SU-DHL-6 (cell line): Measurements from ENCODE around the gene ZNF414.
"Not testable (repeated sequence)": the region's sequence is repeated elsewhere in the genome, so short reads cannot be mapped to it uniquely, and the experiment has no call there.

Experiments
- H2AFZ ChIP-seq: fragments of 200-600 bp; sonication (generic); 2 replicates; pipeline ENCODE4 v1.6.1; 2014; ENCODE audit warnings: low read depth, mild to moderate bottlenecking, moderate library complexity, mixed read lengths, antibody characterized with exemption, low read length; ENCODE audit not compliant: severe bottlenecking
- H3F3A ChIP-seq: fragments of 200-600 bp; shearing (Covaris generic); 2 replicates; pipeline ENCODE4 v1.6.0; 2016; ENCODE audit warnings: antibody characterized with exemption, mild to moderate bottlenecking; ENCODE audit not compliant: insufficient read depth
- H3K27ac ChIP-seq: fragments of 200-600 bp; sonication (generic); 2 replicates; pipeline ENCODE4 v1.5.1; 2016; ENCODE audit warnings: low read depth, mild to moderate bottlenecking, low read length, moderate library complexity, mixed read lengths
- H3K27me3 ChIP-seq: fragments of 200-600 bp; sonication (generic), shearing (Covaris generic); 2 replicates; pipeline ENCODE4 v1.6.0; 2014; ENCODE audit warnings: mild to moderate bottlenecking, low read length
- H3K36me3 ChIP-seq: fragments of 200-600 bp; sonication (generic); 2 replicates; pipeline ENCODE4 v1.6.1; 2014; ENCODE audit warnings: mild to moderate bottlenecking, low read length, mixed read lengths
- H3K4me2 ChIP-seq: fragments of 300-600, 200-600 bp; shearing (Covaris generic), sonication (generic); 2 replicates; pipeline ENCODE4 v1.6.0; 2014; ENCODE audit warnings: low read length, low read depth, mild to moderate bottlenecking; ENCODE audit not compliant: poor library complexity, severe bottlenecking
- H3K4me3 ChIP-seq: fragments of 200-600 bp; sonication (generic); 2 replicates; pipeline ENCODE4 v1.5.1; 2014; ENCODE audit warnings: antibody characterized with exemption, low read length, mild to moderate bottlenecking, mixed read lengths; ENCODE audit not compliant: insufficient read depth, poor library complexity, severe bottlenecking
- H3K79me2 ChIP-seq: fragments of 200-600 bp; sonication (generic); 2 replicates; pipeline ENCODE4 v1.6.1; 2014; ENCODE audit warnings: mild to moderate bottlenecking, low read length, moderate library complexity; ENCODE audit not compliant: insufficient read depth
- H3K9ac ChIP-seq: fragments of 200-600 bp; sonication (generic); 2 replicates; pipeline ENCODE4 v1.7.0; 2014; ENCODE audit warnings: mild to moderate bottlenecking, low read length
- H3K9me2 ChIP-seq: fragments of 200-600 bp; sonication (generic); replicated peaks from 2 replicates; pipeline ENCODE4 v1.6.1; 2014; ENCODE audit warnings: low read length; ENCODE audit not compliant: insufficient read depth
- H3K9me3 ChIP-seq: fragments of 200-600 bp; sonication (generic); 2 replicates; pipeline ENCODE4 v1.6.1; 2014; ENCODE audit warnings: low read length, mixed read lengths; ENCODE audit not compliant: insufficient read depth
- H4K20me1 ChIP-seq: fragments of 200-600 bp; sonication (generic); 2 replicates; pipeline ENCODE4 v1.6.1; 2014; ENCODE audit warnings: low read depth, mild to moderate bottlenecking, antibody characterized with exemption, low read length, moderate library complexity, mixed read lengths
- CTCF ChIP-seq: fragments of 200-600 bp; sonication (generic); IDR thresholded peaks from one replicate; pipeline ENCODE4 v1.5.1; 2017; ENCODE audit warnings: antibody characterized with exemption, mild to moderate bottlenecking, low read length, moderate library complexity; ENCODE audit not compliant: insufficient read depth, poor library complexity, severe bottlenecking
- EZH2phosphoT487 ChIP-seq: fragments of 200-600 bp; sonication (generic), shearing (Covaris generic); conservative IDR thresholded peaks from 2 replicates; pipeline ENCODE4 v1.6.1; 2018; ENCODE audit warnings: mild to moderate bottlenecking, antibody characterized with exemption, low read length, moderate library complexity, mixed read lengths

ZNF414 gene

GRCh38 chr19:8518536-8518935 is 4.6 kb upstream of the ZNF414 start:
- no peak overlapping the region for H3K4me3 ChIP-seq
- no peaks in the 10 kb centered on the region for H3F3A ChIP-seq
- no peaks in the 10 kb centered on the region for H4K20me1 ChIP-seq
- no peaks in the 10 kb centered on the region for H3K36me3 ChIP-seq
- no peaks in the 10 kb centered on the region for H3K9me3 ChIP-seq
- no peak overlapping the region for H3K27ac ChIP-seq
- no peak overlapping the region for H2AFZ ChIP-seq
- H3K4me2 ChIP-seq, result no peak overlapping the region
- no peaks in the 10 kb centered on the region for H3K27me3 ChIP-seq
- TF ChIP-seq CTCF, result no peak
- no peak overlapping the region for H3K9ac ChIP-seq
- no peaks in the 10 kb centered on the region for H3K79me2 ChIP-seq
- H3K9me2 ChIP-seq, result no peaks in the 10 kb centered on the region

GRCh38 chr19:8517551-8518442 is 3.8 kb upstream of the ZNF414 start:
- peaks cover 4% of the 10 kb centered on the region; the same call in 1 of the 2 replicates for H3K79me2 ChIP-seq
- H3F3A ChIP-seq, result no peaks in the 10 kb centered on the region
- no peaks in the 10 kb centered on the region for H3K9me2 ChIP-seq
- no peak overlapping the region for H3K4me3 ChIP-seq
- H2AFZ ChIP-seq, result no peak overlapping the region
- H4K20me1 ChIP-seq, result no peaks in the 10 kb centered on the region
- no peaks in the 10 kb centered on the region for H3K9me3 ChIP-seq
- no peaks in the 10 kb centered on the region for H3K27me3 ChIP-seq
- no peak overlapping the region for H3K27ac ChIP-seq
- TF ChIP-seq CTCF (no peak), EZH2phosphoT487 (no peak)
- H3K4me2 ChIP-seq, result no peak overlapping the region
- H3K9ac ChIP-seq, result no peak overlapping the region
- no peaks in the 10 kb centered on the region for H3K36me3 ChIP-seq

GRCh38 chr19:8515317-8515716 is 1.4 kb upstream of the ZNF414 start:
- Histone ChIP-seq H3K9ac (no peak overlapping the region), H3K4me2 (no peak overlapping the region), H4K20me1 (no peaks in the 10 kb centered on the region), H3K9me3 (no peaks in the 10 kb centered on the region), H2AFZ (no peak overlapping the region), H3K4me3 (no peak overlapping the region), H3F3A (no peaks in the 10 kb centered on the region), H3K9me2 (no peaks in the 10 kb centered on the region), H3K36me3 (no peaks in the 10 kb centered on the region), H3K27me3 (no peaks in the 10 kb centered on the region), H3K79me2 (peaks cover 7% of the 10 kb centered on the region; the same call in 1 of the 2 replicates), H3K27ac (no peak overlapping the region)
- no peak for TF ChIP-seq EZH2phosphoT487
- no peak for TF ChIP-seq CTCF

GRCh38 chr19:8514505-8515009 is 590 bp upstream of the ZNF414 start:
- Histone ChIP-seq H3K4me2 (peak overlapping the region; percentile 89), H3K4me3 (peak overlapping the region; percentile 62), H3K9ac (peak overlapping the region; percentile 79), H2AFZ (peak overlapping the region; percentile 58)
- not testable (repeated sequence) for H3F3A ChIP-seq, H3K79me2 ChIP-seq, H3K9me3 ChIP-seq, H3K36me3 ChIP-seq, H3K9me2 ChIP-seq, H4K20me1 ChIP-seq, H3K27ac ChIP-seq, H3K27me3 ChIP-seq
